Embryonic facial prominence (tissue), 1 donor: ENCODE data around the gene CDH10.

Source experiments
- DNase-seq: peaks from one replicate; pipeline ENCODE4 v3.0.0-alpha.2; 2016; ENCODE audit errors: extremely low spot score

The CDH10 gene

GRCh38 chr5:24487368-24488229, 157.2 kb downstream of the CDH10 start:
- DNase-seq: no peak

- DNase-seq: no peak
Observed at GRCh38 chr5:24480952-24481351, 163.8 kb downstream of the CDH10 start.

GRCh38 chr5:24477958-24478357, 166.8 kb downstream of the CDH10 start:
- DNase-seq: no peak

GRCh38 chr5:24475101-24475500, 169.7 kb downstream of the CDH10 start:
- DNase-seq: no peak

GRCh38 chr5:24474685-24475084, 170.1 kb downstream of the CDH10 start:
- DNase-seq: no peak

- DNase-seq: no peak
Observed at GRCh38 chr5:24472518-24472917, 172.3 kb downstream of the CDH10 start.

DNA sequence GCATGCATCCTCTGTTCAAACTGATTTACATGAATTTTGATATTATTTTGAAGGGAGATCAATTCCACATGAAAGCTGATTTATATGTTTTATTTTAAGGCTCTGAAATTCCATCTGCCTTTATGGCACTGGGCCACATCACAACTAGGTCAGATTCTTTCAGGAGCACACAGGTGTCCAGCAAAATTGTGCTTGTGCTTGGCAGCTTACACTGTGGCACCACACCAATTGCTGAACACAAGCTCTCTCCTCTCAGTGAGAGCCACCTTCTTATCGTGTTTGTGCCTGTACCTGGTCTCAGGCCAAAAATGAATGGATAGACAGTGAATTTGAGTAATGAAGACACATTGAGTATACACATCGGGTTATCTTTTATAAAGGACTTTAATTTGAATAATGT, 200.4 kb downstream of the CDH10 start:
- DNase-seq: no peak

DNA sequence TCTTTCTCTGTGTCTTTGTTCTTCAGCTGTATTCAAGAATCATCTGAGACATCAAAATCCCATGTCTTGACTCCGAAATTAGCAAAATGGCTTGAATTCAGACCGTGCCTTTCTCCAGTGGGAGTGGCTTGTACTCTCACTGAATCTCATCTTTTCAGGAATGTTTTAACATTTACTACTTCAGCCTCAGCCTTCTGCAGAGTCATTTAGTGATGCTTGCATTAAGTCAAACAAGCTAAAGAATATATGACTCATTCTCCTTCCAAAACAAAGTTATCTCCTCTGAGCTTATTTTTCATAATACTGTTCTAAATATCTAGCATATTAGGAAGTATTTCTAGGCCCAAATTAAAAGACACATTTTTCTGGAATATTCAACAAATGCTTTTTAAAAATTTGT, 205.3 kb downstream of the CDH10 start:
- no peak for DNase-seq
